GM19025 (cell line): ENCODE measurements around the gene C14orf119.

Experiments
- ATAC-seq: cut with Tn5 transposase; IDR thresholded peaks from one replicate; pipeline ENCODE4 v1.9.1; 2021; ENCODE audit warnings: mild to moderate bottlenecking, low read depth, moderate library complexity; ENCODE audit not compliant: unreplicated experiment

Gene C14orf119

DNA sequence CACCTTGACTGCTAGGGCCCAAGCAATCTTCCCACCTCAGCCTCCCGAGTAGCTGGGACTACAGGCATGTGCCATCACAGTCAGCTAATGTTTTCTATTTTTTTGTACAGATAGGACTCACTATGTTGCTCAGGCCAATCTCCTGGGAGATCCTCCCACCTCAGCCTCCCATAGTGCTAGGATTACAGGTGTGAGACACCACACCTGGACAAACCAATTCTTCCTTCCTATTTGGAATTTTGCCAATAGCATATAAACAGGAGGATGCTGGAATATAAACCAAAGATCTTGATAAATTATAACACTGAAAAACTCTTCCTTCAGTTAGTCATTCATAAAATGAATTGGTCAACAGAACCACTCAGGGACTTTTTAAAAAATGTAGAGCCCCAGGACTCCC, 8.7 kb upstream of the C14orf119 start:
- ATAC-seq: no peak

- ATAC-seq: no peak
These were observed 5.6 kb upstream of the C14orf119 start for GRCh38 chr14:23089498-23090253.

DNA sequence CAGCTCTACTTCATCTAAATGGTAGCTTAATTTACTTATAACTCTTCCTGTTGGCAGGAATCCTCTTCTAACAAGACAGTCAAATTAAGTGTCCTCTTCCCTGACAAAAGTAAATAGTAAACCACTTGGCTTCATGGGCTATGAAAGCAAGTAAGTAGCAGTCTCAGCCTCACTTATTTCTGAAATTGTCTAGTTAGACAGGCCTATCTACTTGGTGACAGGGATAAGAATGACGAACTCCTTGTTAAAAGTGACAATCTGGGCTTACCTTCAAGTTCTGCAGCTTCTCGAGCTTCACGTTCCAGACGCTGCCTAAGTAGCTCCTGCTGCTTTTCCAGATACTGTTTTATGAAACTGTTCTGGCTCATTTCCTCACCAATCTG, 5.1 kb upstream of the C14orf119 start:
- no peak for ATAC-seq

DNA sequence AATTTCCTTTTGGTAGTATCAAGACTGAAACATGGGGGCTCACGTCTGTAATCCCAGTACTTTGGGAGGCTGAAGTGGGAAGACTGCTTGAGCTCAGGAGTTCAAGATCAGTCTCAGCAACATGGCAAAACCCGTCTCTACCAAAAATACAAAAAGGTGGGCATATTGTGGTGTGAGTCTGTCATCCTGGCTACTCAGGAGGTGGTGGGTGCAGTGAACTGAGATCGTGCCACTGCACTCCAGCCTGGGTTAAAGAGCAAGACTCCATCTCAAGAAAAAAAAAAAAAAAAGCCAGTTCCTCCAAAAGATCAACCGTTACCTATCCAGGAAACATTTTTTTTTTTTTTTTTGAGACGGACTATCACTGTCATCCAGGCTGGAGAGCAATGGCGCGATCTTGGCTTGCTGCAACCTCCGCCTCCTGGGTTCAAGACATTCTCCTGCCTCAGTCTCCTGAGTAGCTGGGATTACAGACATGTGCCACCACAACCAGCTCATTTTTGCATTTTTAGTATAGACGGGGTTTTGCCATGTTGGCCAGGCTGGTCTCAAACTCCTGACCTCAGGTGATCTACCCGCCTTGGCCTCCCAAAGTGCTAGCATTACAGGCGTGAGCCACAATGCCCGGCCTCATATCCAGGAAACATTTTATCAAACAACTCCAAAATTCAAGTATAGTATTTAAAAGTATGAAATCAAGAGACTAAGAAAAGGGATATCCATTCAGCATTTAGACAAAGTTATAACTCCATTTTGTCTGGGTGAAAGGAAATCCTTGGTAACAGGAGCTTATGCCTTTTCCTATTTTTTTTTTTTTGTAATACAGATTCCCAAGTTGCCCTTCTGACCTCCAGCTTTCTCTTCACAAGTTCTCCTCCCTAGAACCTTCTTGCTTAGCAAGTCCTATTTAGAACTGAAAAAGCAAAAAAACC, 3.7 kb upstream of the C14orf119 start:
- ATAC-seq: no peak

DNA sequence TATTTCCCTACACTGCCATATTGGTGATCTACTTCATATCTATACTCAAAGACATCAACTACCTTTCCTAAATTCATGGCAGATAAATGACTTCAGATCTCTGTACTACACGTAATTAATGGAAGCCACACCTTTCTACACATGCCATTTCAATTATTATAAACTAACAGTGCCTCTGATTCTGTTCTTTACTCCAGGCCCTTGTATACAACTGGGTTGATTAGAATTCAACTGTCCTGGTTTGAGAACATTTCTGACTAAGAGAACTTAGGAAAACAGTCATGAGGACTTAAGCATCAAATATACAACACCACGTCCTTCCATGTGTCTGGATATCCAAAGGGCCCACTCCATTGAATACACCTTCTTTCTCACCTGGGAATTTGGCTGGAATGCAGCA, 2.2 kb upstream of the C14orf119 start:
- ATAC-seq: no peak

DNA sequence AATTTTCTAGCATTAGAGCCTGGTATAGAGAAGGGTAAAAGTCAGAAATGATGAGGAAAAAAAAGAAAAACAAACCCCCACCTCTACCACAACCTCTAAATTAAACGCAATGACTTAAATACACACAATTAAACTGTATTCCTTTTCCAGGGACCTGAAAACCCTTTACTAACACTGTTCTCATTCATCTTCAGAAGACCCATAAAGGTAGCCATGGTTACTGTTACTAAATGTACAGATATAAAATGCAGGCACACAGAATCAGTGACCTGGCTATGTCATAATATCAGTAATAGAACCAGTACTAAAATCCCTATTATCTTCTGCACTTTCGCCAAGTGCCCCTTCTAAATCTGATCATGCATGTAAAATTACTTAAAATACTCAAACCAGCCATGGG, 1.8 kb upstream of the C14orf119 start:
- no peak for ATAC-seq

GRCh38 chr14:23093991-23094665, 1.2 kb upstream of the C14orf119 start:
- no peak for ATAC-seq

DNA sequence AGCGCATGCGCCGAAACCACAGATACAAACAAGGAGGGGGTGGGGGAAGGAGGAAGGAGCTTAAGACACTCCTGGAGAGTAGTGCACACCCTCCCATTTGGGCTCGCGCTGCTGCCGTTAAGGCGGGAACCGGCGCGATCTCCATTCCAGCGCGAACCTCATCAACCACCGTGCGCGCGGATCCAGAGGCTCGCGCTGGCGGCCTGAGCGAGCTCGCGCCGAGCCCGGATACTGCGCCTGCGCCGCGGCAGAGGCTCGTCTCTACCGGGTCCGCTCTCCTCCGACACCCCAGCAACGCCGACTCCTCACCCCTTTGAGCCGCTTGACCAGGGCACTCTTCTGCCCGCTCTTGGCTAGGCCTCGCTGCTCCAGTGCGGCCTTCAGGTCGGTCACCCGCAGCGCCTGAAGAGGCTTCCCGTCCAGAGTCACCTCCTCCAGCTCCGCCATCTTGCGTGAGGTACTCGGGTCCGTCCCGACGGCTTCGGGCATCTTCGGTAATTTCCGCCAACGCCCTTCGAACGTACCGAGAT, 574 bp upstream of the C14orf119 start, which contains the start of gene ACIN1:
Gene ACIN1, minus strand, starts transcription at position 471 of the 530 bp plus-strand sequence. Its CDS starts 24 bp downstream, at position 447.
- ATAC-seq: peak; percentile 37

DNA sequence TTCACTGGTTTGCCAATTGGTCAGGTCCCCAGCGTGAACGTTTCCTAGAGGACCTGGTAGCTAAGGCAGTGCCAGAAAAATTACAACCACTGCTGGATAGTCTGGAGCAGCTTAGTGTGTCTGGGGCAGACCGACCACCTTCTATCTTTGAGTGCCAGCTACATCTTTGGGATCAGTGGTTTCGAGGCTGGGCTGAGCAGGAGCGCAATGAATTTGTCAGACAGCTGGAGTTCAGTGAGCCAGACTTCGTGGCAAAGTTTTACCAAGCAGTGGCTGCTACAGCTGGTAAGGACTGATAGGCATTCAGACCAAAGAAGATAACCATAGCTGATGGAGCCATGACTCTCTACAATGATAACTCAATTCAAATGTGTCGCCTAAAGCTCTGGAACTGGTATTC, 2.5 kb downstream of the C14orf119 start:
- ATAC-seq: no peak

DNA sequence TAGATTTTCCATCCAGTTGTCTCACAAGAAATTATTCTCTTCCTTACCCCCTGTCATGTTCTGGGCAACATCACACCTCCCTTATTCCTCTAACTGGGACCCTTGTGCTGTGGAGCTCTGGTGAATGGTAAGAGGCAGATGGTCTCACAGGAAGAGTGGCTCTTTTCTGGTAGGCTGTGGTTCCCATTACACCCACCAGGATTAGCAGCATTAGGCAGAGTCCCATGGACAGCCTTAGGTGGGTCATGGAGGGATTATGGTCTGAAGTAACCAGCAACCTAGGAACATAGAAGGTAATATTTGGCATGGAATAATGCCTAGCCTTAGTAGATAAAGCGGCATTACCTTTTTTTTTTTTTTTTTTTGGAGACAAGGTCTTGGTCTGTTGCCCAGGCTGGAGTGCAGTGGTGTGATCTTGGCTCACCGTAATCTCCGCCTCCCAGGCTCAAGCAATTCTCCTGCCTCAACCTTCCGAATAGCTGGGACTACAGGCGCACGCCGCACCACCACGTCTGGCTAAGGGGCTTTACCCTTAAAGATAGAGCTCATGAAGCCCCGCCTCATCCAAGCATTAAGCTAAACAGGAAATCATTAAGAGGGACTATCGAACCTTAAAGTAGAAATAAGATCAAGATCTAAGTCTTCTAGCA, 4.0 kb downstream of the C14orf119 start:
- no peak for ATAC-seq

GRCh38 chr14:23101213-23101970, 6.1 kb downstream of the C14orf119 start:
- no peak for ATAC-seq

- no peak for ATAC-seq
These were observed 6.8 kb downstream of the C14orf119 start for GRCh38 chr14:23101986-23102625.

GRCh38 chr14:23102801-23103200, 7.5 kb downstream of the C14orf119 start:
- no peak for ATAC-seq

GRCh38 chr14:23103581-23103980, 8.3 kb downstream of the C14orf119 start:
- no peak for ATAC-seq

GRCh38 chr14:23104070-23104590, 8.8 kb downstream of the C14orf119 start:
- ATAC-seq: no peak

GRCh38 chr14:23104591-23105347, 9.5 kb downstream of the C14orf119 start, which contains the start of gene CIROP:
Gene CIROP, minus strand, starts transcription at chr14:23104989. Its CDS starts 69 bp downstream, at chr14:23104920.
- no peak for ATAC-seq

DNA sequence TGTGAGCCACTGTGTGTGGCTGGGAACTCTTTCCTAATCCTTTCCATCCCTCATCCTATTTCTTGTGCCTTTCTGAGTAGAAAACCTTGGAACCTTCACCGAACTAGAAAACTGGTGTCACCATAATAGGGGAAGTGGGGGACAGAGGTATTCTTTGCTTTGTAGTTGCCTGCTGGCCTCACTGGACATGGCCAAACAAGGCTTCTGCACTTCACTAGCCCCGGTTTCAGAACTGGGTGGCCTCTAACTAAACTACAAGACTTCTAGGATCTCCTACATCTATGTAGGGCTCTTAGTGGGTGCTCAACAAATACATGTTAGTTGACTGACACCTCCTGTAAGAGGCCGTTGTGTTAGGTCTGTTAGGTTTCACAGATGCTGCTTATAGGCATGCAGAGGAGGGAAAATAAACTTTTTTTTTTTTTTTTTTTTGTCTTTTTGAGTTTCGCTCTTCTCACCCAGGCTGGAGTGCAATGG, 10.1 kb downstream of the C14orf119 start:
- no peak for ATAC-seq

DNA sequence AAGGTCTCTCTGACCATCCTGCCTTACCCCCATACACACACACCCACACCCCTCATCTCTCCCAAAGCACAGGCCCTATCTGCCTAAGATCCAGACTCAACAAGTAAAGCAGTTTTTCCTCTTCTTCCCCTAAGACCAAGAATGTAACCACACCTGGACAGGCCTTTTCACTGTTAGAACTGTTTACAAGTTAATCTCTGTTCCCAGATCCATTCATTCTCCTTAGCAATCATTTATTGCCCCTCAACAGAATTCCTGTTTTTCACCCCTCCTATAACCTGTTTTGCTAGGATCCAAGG, 11.4 kb downstream of the C14orf119 start:
- ATAC-seq: no peak
